Activated CD8-positive, alpha-beta memory T cell treated with anti-CD3 and anti-CD28 coated beads for 48 hours (primary cell): Measurements from ENCODE around the gene FOXG1.

Source experiments
- DNase-seq, 3 experiments: peaks; one replicate each; pipeline ENCODE4 v3.0.0-alpha.2; 2020; ENCODE audit warnings: low read depth in 2 of 3, low spot score in 2 of 3

The FOXG1 gene

GRCh38 chr14:28766469-28766955, at the start of gene FOXG1:
TSS of gene FOXG1 (plus strand) at chr14:28766787. CDS start at chr14:28767280, 493 bp downstream.
- no peak for DNase-seq

GRCh38 chr14:28719130-28719529, 47.5 kb upstream of the FOXG1 start:
- no peak for DNase-seq

- DNase-seq, result no peak
Measured at GRCh38 chr14:28731358-28731757, 35.2 kb upstream of the FOXG1 start.

GRCh38 chr14:28742171-28742846, 24.3 kb upstream of the FOXG1 start:
- DNase-seq, result no peak

- no peak for DNase-seq
Measured at GRCh38 chr14:28744126-28744525, 22.5 kb upstream of the FOXG1 start.

GRCh38 chr14:28745176-28745575, 21.4 kb upstream of the FOXG1 start:
- DNase-seq, result no peak

- no peak for DNase-seq
Measured at GRCh38 chr14:28746247-28746646, 20.3 kb upstream of the FOXG1 start.

- DNase-seq, result no peak
Measured at GRCh38 chr14:28751467-28752058, 15.0 kb upstream of the FOXG1 start.

- DNase-seq, result no peak
Measured at GRCh38 chr14:28754209-28754985, 12.2 kb upstream of the FOXG1 start.

- no peak for DNase-seq
Measured at GRCh38 chr14:28755198-28755815, 11.3 kb upstream of the FOXG1 start.

GRCh38 chr14:28755884-28756268, 10.7 kb upstream of the FOXG1 start:
- no peak for DNase-seq

- DNase-seq, result no peak
Measured at GRCh38 chr14:28756269-28756883, 10.2 kb upstream of the FOXG1 start.

- DNase-seq, result no peak
Measured at GRCh38 chr14:28756884-28757570, 9.6 kb upstream of the FOXG1 start.

- no peak for DNase-seq
Measured at GRCh38 chr14:28757786-28758185, 8.8 kb upstream of the FOXG1 start.

GRCh38 chr14:28758253-28758884, 8.2 kb upstream of the FOXG1 start:
- DNase-seq, result no peak

- no peak for DNase-seq
Measured at GRCh38 chr14:28758885-28759652, 7.5 kb upstream of the FOXG1 start.

- DNase-seq, result no peak
Measured at GRCh38 chr14:28759653-28760313, 6.8 kb upstream of the FOXG1 start.

GRCh38 chr14:28760431-28760996, 6.1 kb upstream of the FOXG1 start:
- DNase-seq, result no peak
